Thoracic aorta (tissue), 2 donors: ENCODE measurements around the gene SERTM2. TPM values are rescaled to one million over a fixed set of nuclear protein-coding genes. Genes with fewer than 3 reads are reported as not detected.

ENCODE experiments used
- ATAC-seq: fragments of 150-250 bp; one replicate; pipeline ENCODE4 v1.8.0; 2017; ENCODE audit warnings: low read depth; ENCODE audit not compliant: insufficient number of reproducible peaks, low FRiP score
- DNase-seq: peaks from one replicate; pipeline ENCODE4 v3.0.0-alpha.2; 2020; ENCODE audit warnings: low spot score
- H3K27ac ChIP-seq, 2 donors: fragments of 200-600 bp; sonication (generic); 1 replicate in 1 of 2; 2 replicates in 1 of 2; pipeline ENCODE4 v1.5.1; 2016; ENCODE audit warnings: mild to moderate bottlenecking in 2 of 2, moderate library complexity in 2 of 2
- H3K27me3 ChIP-seq: fragments of 200-600 bp; sonication (generic); replicated peaks from 2 replicates; pipeline ENCODE4 v1.6.0; 2016; ENCODE audit warnings: mild to moderate bottlenecking; ENCODE audit not compliant: insufficient read depth
- H3K36me3 ChIP-seq: fragments of 200-600 bp; sonication (generic); one replicate; pipeline ENCODE4 v1.5.1; 2016
- H3K4me1 ChIP-seq, 2 donors: fragments of 200-600 bp; sonication (generic); 1 replicate in 1 of 2; 2 replicates in 1 of 2; pipeline versions ENCODE4 v1.5.1 to v1.6.0; 2016; ENCODE audit warnings: low read depth in 2 of 2, mild to moderate bottlenecking in 1 of 2; ENCODE audit not compliant: control insufficient read depth in 1 of 2
- H3K4me3 ChIP-seq: fragments of 200-600 bp; sonication (generic); 2 replicates; pipeline ENCODE4 v1.5.1; 2016; ENCODE audit warnings: mild to moderate bottlenecking
- H3K9me3 ChIP-seq: fragments of 200-600 bp; sonication (generic); 2 replicates; pipeline ENCODE4 v1.5.1; 2016
- CTCF ChIP-seq: fragments of 200-600 bp; sonication (generic); IDR thresholded peaks from one replicate; pipeline ENCODE4 v1.5.1; 2019; ENCODE audit warnings: antibody characterized with exemption
- total RNA-seq, 2 donors: library from RNA; depleted of rRNA; stranded (reverse); fragments of >200 nt; gene quantifications; one replicate each; pipeline versions ENCODE4 v1.1.0 to v1.2.3, GENCODE V29; 2016

SERTM2 gene
- total RNA-seq, 2 donors from 2014 or later = not detected

GRCh38 chrX:111483135-111483534 is 28.3 kb upstream of the SERTM2 start:
- Histone ChIP-seq H3K27me3 (no peaks in the 10 kb centered on the region), H3K4me3 (no peak overlapping the region), H3K36me3 (no peaks in the 10 kb centered on the region), H3K27ac (no peak overlapping the region), H3K4me1 (no peaks in the 10 kb centered on the region), H3K9me3 (no peaks in the 10 kb centered on the region)
- TF ChIP-seq CTCF = no peak
- no peak for ATAC-seq
- no peak for DNase-seq

GRCh38 chrX:111483881-111484280 is 27.6 kb upstream of the SERTM2 start:
- ATAC-seq = no peak

GRCh38 chrX:111490688-111491087 is 20.8 kb upstream of the SERTM2 start:
- no peak for DNase-seq
- ATAC-seq = no peak
- no peaks in the 10 kb centered on the region for H3K4me1 ChIP-seq
- H3K27ac ChIP-seq = no peak overlapping the region
- no peak for TF ChIP-seq CTCF
- no peaks in the 10 kb centered on the region for H3K9me3 ChIP-seq
- no peaks in the 10 kb centered on the region for H3K36me3 ChIP-seq
- no peak overlapping the region for H3K4me3 ChIP-seq
- no peaks in the 10 kb centered on the region for H3K27me3 ChIP-seq

More at GRCh38 chrX:111483881-111484280, 27.6 kb upstream of the SERTM2 start:
- Histone ChIP-seq H3K27ac (no peak overlapping the region), H3K36me3 (no peaks in the 10 kb centered on the region), H3K27me3 (no peaks in the 10 kb centered on the region), H3K9me3 (no peaks in the 10 kb centered on the region), H3K4me1 (no peaks in the 10 kb centered on the region), H3K4me3 (no peak overlapping the region)
- DNase-seq = no peak
- no peak for TF ChIP-seq CTCF

- no peak for DNase-seq
- ATAC-seq = no peak
These were observed 19.4 kb upstream of the SERTM2 start for GRCh38 chrX:111492085-111492484.

GRCh38 chrX:111498538-111499103 is 12.8 kb upstream of the SERTM2 start:
- H3K9me3 ChIP-seq = no peaks in the 10 kb centered on the region
- no peak for TF ChIP-seq CTCF
- H3K4me1 ChIP-seq = no peaks in the 10 kb centered on the region
- no peaks in the 10 kb centered on the region for H3K27me3 ChIP-seq
- no peak overlapping the region for H3K27ac ChIP-seq
- DNase-seq (no peak), ATAC-seq (no peak)
- no peaks in the 10 kb centered on the region for H3K36me3 ChIP-seq
- H3K4me3 ChIP-seq = no peak overlapping the region

More at GRCh38 chrX:111492085-111492484, 19.4 kb upstream of the SERTM2 start:
- H3K27ac ChIP-seq = no peak overlapping the region
- TF ChIP-seq CTCF = no peak
- no peaks in the 10 kb centered on the region for H3K36me3 ChIP-seq
- H3K4me1 ChIP-seq = no peaks in the 10 kb centered on the region
- H3K9me3 ChIP-seq = no peaks in the 10 kb centered on the region
- no peak overlapping the region for H3K4me3 ChIP-seq
- no peaks in the 10 kb centered on the region for H3K27me3 ChIP-seq
